8988T (cell line): ENCODE data around the gene CACNA1C.

ENCODE experiments used
- DNase-seq: peaks from one replicate; pipeline ENCODE4 v3.0.0; 2011

The CACNA1C gene

DNA sequence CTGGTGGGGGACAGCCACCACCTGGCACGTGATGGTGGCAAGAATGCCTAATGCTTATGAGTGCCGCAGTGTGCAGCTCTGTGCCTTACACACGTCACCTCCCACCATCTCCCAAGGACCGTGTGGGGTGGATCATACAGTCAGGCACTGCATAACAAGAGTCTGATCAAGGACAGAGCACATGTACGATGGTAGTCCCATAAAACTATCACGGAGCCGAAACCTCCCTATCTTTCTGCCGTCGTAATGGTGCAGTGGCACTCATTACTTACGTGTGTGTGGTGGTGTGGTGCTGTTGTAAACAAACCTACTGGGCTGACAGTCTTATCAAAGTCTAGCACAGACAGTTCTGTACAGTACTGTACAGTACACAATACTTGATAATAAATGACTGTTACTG lies 89.3 kb downstream of the CACNA1C start:
- no peak for DNase-seq

DNA sequence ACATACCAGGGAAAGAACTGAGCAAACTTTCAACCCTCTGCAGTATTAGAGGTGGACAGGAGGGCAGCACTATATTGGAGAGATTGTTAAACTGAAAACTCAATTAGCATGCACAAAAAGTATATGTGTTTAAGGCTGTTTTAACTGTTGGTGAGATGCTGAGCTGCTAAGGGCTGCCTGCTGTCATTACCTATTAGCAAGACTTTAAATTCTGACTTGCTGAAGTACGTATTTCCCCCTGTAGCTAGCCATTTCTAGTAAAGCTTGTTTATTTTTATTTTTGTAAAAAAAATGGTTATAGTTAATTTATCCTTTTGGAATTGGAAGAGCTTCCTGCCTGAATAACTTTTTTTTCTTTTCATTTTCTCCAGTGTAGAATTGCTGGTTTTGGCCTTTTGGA lies 92.2 kb downstream of the CACNA1C start:
- no peak for DNase-seq

DNA sequence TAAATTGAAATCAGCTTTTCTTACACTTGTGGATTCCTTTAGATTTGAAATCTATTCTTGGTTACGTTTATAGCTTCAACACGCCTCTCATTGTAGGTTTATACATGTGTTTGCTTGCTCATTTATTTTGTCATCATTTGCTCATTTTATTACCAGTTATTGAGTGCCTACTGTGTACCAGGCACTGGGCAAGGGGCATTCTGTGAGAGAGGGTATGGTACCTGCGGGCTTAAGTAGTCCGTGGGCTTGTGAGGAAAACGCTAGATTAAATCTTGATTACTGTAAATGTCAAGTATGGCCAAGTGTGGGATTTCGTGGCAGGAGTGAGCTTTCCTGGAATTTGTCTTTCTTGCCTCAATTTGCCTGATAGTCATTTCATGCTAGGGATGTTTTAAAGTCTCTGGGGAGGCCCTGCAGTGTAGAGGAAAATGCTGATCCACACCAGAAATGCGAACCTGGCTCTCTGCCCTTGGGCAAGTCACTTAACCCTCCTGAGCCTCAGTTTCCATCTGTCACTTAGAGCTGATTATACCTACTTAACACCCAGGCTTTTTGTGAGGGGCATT lies 92.7 kb downstream of the CACNA1C start:
- no peak for DNase-seq

DNA sequence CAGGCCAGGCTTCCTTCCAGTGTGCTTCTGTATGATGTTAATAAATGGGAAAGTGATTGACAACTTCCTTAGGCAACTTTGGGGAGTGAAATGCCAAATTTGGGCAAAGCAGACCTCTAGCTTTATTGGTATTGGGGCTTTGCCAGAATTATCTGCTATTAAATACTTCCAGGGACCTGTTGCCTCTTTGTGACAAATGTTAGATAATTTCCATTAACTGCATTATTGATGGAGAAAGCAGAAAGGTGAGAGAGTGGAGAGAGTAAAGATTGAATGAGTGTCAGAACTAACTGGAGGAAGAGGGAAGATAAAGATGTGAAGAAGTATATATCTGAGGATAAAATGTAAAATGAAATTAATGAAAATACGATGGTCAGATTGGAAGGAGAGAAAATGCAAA lies 94.5 kb downstream of the CACNA1C start:
- DNase-seq = no peak

DNA sequence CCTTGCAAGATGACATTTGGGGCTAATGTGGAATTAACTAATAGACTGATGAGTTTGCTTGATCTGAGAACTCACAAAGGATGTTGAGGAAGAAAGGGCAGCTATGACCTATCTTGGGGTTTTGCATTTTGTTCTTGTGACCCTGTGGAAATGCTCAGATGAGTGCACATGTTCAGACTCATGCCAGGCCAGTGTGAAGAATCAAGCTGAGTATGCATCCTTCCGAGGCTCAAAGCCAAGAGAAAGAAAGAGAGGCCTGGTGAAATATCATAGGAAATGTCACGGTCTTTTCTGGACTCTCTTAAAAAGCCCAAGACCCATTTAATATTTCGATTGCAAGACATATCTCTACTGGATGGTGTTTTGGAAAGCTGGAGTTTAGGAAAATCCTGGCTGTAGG lies 96.3 kb downstream of the CACNA1C start:
- no peak for DNase-seq

DNA sequence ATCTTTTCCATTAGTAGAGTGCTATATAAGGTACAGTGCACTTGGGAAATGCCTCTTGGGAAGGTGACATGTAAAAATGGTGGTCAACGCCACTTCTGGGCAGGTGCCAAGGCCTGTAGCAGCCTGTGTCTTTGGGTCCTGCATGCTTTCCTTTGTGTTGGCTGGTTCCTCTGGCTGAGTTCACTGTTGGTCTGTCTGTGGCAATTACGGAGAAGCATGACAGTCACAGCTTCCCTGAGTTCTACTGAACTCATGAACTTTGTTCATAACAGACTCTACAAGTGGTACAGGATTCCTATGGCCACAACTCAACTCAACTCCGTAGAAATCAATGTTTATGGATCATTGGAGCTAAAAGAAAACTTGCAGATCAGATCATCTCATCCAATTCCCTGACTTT lies 98.0 kb downstream of the CACNA1C start:
- no peak for DNase-seq

DNA sequence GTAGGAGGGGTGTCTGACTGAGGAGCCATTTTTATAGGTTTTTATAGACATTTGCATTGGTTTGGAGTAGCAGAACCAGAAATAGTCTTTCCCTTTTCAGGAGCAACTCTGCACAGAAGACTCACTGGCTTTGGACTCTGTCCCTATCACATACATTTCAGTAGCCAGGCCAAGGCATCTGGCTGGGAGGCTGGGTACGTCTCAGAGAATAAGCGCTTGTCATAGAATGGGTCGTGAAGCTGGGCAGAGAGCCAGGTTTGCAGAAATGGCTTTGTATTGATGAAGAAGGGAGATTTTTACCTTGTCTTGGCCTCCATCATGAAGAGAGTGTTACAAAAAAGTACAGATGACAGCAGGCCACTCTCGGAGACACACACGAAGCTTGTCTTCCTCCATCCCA lies 98.6 kb downstream of the CACNA1C start:
- DNase-seq = no peak

DNA sequence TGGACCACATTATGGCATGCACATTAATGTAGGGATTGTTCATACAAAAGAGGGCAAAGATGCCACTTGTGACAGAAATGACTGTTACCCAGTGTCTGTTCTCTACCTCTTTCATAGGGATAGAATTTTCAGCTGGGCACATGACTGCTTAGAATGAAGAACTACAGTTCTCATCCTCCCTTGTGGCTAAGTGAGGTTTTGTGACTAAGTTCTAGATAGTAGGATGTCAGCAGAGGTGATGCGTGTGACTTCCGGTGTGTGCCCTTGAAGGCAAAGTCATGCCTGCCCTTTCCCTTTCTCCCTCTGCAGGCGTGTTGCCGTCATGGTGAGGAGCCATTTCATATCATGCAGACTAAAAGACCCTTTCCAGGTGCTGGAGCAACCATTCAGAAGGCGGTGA lies 99.3 kb downstream of the CACNA1C start:
- DNase-seq = no peak

DNA sequence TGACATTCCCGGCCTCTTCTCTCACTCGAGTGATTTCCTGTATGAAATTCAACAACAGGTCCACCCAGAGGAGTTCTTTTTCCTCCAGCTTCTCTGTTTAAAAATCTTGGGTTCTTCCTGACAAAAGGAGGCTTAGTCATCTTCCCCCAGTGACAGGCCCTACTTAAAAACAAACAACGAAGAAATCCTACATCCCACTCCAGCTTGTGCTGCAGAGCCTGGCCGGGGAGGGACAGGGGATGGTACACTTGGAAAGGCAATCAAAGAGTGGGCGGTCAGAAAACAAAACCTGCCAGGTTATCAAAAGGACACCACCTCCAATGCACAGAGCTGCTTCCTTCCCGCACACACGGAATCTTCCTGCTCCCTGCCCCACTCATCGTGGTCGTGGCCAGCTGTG lies 101.3 kb downstream of the CACNA1C start:
- no peak for DNase-seq

DNA sequence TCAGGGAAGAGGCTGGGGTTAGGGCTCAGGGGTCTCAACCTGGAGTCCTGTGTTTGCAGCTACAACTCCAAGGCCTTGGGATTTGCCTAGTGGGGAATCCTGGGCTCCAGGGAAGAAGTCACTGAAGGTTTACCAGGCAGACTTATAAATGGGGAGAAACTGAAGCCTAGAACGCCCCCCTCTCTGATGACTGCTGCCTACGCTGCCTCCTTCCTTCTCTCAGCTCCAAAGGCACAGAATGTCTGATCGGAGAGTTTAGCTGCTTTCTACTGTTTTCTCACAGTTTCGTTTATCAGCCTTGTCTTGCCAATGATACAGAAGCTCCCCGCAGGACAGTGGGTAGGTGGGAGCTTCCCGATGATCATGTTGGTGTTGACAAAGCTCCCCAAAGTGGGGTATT lies 101.7 kb downstream of the CACNA1C start:
- no peak for DNase-seq

DNA sequence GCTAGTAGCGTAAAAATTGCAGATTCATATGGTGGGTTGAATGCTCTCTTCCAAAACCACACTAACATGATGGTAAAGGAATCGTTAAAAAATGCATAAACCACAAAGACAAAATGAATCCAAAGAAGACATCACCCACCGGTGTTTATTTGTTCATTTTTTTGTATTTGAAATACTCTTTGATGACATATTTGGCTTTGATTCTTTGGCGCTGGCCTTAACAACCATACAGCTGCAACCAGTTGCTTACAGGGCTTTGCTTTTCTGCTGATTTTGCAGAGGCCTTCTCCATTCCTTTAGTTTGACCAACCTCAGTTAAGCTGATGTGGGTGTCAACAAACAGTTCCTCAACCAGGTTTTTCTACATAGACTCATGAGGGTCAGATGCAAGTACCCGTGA lies 103.5 kb downstream of the CACNA1C start:
- DNase-seq = no peak

DNA sequence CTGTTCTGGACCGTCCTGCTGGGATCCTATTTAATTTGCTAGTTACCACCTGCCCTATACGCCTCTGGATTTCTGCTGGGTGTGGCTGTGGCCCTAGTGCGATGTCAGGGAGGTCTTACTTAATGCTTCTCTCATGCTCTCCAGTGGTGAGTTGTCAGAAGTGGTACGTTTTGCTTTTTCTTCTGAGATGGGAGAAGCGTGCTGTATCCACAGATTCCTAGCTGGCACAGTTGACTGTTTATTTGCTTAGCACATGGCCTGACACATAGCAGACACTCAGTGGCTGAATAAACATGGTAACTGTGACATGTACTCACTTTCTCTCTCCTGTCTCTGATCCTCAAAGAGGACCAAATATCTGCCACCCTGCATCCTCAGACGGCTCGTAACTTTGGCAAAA lies 107.3 kb downstream of the CACNA1C start:
- DNase-seq = no peak

DNA sequence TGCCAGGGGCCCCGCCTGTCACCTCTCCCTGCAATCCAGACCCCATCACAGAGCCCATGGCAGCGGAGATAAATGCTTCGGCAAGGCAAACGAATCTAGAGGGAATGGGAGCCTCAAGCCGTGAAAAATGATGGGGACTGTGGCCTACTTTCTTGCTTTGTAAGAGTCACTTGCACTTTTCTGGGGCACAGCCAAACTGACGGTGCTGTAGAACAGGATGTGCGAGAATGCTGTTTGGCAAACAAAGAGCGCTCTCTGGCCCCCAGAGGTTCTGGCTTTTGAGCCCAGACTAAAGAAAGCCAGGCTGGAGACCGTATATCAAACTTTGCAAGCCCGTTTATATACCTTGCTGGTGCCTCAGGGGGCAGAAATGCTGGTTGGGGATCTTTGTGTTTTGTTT lies 108.7 kb downstream of the CACNA1C start:
- DNase-seq = no peak

DNA sequence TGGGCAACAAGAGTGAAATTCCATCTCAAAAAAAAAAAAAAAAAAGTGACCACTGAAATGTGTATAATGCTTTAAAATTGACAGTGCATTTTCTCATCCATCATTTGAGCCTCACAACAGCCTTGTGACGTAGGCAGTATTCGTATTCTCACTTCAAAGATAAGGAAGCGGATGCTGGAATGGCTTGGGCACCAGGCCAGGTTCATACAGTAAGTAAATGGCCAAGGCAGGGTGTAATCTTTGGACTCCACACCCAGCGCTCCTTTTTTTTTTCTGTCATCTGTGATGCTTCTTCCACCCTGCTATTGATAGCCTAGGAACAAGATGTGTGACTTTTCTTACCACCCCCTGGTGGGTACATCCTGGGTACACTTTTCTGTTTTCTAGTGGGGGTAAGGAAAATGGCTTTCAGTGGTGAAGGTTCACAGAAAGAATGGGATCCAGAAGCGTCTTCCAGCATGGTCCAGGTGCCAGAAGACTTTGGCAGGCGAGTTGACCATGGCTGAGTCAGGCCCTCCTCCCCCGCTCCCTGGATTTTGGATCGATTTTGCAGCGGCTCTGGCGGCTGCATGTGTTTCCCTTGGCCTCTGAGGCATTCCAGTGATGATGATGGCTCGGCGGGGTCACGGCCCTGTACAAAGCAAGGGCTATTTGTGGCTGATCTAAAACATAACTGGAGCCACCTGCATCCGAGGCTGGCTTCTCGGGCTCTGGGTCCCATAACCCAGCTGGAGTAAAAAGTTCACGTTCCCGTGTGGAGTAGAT lies 110.6 kb downstream of the CACNA1C start:
- no peak for DNase-seq

DNA sequence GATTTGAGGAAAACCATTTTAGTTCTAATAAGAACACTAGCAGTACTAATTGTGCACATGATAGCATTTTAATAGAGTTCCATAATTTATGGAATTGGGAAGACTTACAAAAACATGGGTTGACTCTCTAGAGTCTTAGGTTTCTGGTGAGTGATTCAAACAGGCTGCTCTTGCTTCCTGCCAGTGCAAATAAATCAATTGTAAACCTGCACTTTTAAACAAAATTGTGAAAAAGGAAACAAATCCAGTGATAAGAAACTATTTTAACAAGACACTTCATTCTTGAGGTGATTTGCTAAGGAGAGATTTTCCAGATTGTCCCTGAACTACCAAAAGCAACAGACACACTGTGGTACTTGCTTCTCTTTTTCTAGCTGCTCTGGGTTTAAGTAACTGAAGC lies 112.2 kb downstream of the CACNA1C start:
- no peak for DNase-seq

DNA sequence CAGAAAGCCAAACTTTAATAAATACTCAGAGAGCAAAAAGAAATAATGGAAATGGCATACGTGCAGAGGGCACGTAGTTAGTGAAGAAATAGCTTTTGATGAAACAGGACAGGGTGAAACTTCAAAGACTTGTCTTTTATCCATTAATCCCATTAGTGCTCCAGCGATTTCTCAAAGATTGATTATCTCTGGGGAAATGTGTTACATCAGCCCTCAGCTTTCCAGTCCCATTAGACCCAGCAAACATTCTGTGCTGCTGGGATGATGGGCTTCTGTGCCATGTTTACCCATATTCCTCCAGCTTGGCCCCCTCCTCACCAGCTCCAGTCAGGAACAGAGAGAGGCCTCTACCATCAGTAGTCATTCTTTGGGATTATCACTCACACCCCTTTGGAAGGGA lies 113.1 kb downstream of the CACNA1C start:
- DNase-seq = no peak

DNA sequence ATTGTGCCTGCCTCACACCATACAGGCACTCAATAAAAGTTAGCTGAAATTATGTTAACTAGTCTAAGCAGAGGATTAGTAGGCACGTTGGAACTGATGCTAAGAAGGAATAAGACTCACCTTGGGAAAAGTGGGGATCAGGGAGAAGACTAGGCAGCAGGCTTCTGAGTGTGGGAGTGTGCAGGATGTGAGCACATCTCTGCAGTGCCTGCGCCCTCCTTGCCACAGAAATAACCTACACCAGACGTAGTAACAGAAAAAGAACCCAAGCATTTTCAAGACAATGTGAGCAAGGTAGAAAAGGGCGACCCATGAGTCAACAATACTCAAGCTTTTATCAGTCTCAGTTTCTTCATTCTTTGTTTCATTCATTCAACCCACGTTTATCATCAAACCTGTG lies 113.9 kb downstream of the CACNA1C start:
- no peak for DNase-seq

DNA sequence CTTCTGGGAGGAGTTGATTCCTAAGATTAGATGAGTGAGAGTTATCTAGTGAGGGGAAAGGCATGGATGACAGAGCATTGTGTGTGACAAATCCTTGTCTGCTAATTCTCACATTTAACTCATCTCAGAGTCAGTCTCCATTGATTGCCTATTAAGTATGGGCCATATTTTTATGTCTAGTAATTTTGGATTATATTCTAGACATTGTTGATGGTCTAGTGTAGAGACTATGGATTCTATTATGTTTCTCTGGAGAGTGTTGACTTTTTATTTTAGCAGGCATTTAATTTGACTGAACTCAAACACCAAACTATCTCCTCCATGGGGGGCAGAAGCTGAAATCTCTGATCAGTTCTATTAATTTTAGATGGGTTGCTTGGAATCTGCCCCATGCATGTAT lies 114.4 kb downstream of the CACNA1C start:
- no peak for DNase-seq

DNA sequence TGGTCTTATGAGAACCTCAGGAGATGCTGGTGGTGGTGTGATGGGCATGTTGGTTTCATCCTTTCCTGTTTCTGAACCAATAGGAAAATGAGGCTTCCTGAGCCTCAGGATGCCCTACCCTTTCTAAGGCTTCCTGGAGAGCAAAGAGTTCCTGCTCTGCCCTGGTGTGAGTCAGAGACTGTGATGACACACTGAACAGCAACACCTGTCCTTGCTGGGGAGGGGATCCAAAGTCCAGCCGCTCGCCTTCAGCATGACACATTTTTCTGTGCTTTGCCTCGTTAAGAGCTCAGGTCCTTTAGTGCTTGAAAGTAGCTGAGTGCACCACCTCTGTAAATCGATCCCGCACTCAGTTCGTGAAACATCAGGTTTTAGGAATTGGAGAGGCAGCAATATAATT lies 116.0 kb downstream of the CACNA1C start:
- no peak for DNase-seq

DNA sequence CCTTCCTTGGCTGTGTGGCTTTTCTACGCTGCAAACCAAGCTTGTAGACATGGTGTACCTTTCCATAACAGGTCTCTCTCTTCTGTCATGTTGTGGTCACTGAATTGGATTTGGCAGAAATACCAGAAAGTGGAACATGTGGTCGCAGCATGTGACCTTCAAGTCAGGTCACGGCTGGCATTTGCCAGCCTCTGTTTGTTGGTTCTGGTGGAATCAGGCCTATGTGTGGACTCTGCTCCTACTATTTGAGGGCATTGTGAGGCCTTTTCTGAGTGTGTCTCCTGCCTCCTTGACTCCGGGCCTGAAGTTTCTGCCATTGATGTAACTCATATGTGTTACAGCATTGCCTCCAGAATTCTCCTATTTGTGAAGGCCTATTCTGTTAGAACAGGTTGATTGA lies 116.7 kb downstream of the CACNA1C start:
- no peak for DNase-seq

DNA sequence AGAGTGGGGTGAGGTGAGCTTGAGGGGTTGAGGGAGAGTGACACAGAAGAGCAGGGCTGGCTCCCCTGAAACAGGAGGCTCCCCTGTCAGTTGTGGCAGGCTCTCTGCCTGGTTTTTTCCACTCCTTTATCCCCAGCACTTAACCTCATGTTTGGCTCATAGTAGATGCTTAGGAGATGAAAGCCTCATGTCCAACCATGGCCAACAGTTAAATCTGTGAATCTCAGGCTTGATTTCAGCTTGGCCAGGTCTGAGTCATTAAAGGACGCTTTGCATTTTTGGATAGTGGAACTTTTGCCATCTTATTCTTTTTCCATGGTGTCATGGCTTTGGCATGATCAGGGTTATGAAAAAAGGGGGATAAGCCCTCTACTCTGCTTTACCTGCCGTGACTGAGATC lies 117.2 kb downstream of the CACNA1C start:
- DNase-seq = no peak

DNA sequence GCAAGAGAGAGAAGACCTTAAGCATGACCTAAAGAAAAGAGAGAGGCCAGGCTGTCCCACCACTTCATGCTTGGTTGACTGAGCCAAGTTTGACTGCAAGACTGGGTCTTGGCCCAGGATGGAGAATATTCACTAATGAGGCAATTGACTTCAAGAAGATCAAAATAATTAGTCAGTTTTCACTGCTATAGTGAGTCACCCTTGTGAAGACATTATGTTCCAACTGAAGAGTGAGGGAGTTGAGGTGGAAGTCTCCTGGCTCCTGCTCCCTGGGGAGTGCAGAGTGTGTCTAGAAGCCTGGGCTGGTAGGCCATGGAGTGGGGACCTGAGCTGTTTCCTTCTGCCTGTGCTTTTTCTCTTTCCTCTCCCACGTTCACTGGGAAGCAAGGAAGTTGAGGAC lies 117.6 kb downstream of the CACNA1C start:
- no peak for DNase-seq

DNA sequence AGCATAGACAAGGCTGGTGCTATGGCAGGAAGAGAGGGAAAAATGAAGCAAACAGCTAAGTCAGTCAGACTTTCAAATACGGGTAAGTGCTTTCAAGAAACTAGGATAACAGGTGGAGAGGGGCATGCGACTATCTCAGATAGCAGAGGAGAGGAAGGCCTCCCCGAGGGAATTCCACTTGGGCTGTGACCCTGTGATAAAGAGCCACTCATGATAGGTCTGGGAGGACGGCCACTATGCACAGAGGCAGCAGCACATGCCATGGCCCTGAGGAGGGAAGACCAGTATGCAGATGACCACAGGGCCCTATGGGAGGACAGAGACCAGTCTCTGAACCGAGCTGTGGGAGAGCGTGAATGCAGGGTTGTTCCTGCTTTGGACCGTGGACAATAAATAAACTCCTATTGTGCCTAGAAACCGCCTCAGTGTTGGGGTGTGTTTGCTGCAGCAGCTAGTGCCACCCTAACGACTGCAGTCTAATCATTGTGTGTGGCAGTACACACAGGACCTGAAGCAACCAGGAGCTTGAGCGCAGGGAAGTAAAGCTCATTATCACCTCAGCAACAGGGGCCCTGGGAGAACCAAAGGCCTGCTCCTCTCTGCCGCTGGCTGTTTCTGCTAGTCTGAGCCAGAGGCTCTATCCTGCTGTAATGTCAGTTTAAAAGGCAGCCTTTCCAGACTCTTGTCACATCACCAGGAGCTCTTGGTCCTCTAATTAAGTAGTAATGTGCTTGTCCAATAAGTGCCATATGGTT lies 119.1 kb downstream of the CACNA1C start:
- DNase-seq = no peak

DNA sequence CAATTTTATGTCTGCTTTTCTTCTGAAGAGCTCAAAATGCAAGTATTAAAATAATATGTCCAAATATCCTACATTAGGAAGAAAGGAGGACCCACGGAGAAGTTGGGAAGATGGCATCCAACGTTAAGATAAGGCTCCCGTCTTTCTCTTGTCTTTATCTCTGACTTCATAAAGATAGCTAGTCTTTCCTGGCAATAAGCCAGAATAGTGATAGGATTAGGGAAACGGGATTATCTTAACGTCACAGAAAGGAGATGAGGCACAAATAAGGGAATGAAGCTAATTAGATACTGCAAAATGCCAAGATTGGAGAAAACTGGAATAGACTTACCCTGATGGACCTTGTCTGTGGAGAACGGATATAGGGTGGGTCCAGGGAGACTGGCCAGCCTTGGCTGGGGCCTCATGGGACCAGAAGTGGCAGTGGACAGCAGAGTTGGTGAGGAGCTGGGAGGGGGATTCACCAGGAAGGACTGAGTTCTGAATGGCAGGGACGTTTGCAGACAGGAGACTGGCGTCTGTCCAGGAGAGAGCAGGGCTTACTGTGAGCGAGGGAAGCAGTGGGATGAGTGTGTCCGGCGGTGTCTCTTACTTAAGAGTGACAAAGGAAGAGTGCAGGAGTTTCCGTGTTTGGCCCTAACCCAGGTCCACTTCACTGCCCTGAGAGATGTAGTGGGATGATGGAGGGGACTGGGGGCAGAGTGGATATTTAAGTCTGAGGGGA lies 119.9 kb downstream of the CACNA1C start:
- DNase-seq = no peak
